NOMO-1 treated with dmso at 0.1 percent for 144 hours (cell line): ENCODE results near the gene GABARAP.

Experiments used
- DNase-seq: peaks from one replicate; lab custom pipeline; 2025; ENCODE audit not compliant: unreplicated experiment; lab: John Stamatoyannopoulos, UW

The GABARAP gene

GRCh38 chr17:7241090-7241733, 1.0 kb downstream of the GABARAP start:
- no peak for DNase-seq

GRCh38 chr17:7240375-7240774, 1.9 kb downstream of the GABARAP start:
- DNase-seq: peak; percentile 73

- DNase-seq: peak; percentile 99
Measured at GRCh38 chr17:7239091-7240027, 2.9 kb downstream of the GABARAP start, which contains the start of gene PHF23. Gene PHF23 (minus strand): TSS chr17:7239457. CDS start chr17:7239279, 178 bp downstream.

GRCh38 chr17:7238420-7239090, 3.7 kb downstream of the GABARAP start:
- DNase-seq: no peak

GRCh38 chr17:7237761-7238419, 4.4 kb downstream of the GABARAP start:
- no peak for DNase-seq

- DNase-seq: no peak
Measured at GRCh38 chr17:7237266-7237760, 4.9 kb downstream of the GABARAP start.

- DNase-seq: no peak
Measured at GRCh38 chr17:7236808-7237207, 5.4 kb downstream of the GABARAP start.

GRCh38 chr17:7235693-7236665, 6.3 kb downstream of the GABARAP start:
- no peak for DNase-seq

GRCh38 chr17:7234083-7234951, 7.9 kb downstream of the GABARAP start, which contains the start of gene DVL2:
Gene DVL2 (minus strand): TSS chr17:7234517. CDS start chr17:7234262, 255 bp downstream.
- DNase-seq: peak; percentile 97

- no peak for DNase-seq
Measured at GRCh38 chr17:7233701-7234082, 8.6 kb downstream of the GABARAP start.

- no peak for DNase-seq
Measured at GRCh38 chr17:7232114-7232513, 10.1 kb downstream of the GABARAP start.

GRCh38 chr17:7229504-7229903, 12.7 kb downstream of the GABARAP start:
- DNase-seq: no peak

- DNase-seq: no peak
Measured at GRCh38 chr17:7228920-7229319, 13.3 kb downstream of the GABARAP start.

GRCh38 chr17:7226721-7227710, 15.2 kb downstream of the GABARAP start:
- DNase-seq: no peak

- DNase-seq: no peak
Measured at GRCh38 chr17:7225711-7226331, 16.4 kb downstream of the GABARAP start.

GRCh38 chr17:7224661-7225111, 17.6 kb downstream of the GABARAP start:
- no peak for DNase-seq

- no peak for DNase-seq
Measured at GRCh38 chr17:7224110-7224509, 18.1 kb downstream of the GABARAP start.
